ENCODE results near the gene UBE2L5. TPM values are rescaled to one million over a fixed set of nuclear protein-coding genes. Genes with fewer than 3 reads are reported as not detected.

The UBE2L5 gene
- total and polyA plus RNA-seq, 7 donors = 0.09 to 1.6 (median 0.78) TPM; not detected in 3

- intact Hi-C loops (cut with DNase I) = no loop called here
- peaks cover 0 to 11% (median 4%) of the 10 kb centered on the region in 4 donors for H3K4me1 ChIP-seq
- H3K27me3 ChIP-seq = no peaks in the 10 kb centered on the region
- 81 to 83% methylated on average over 3 of the region's 3 CpGs for WGBS, 2 donors
- no peak overlapping the region for H3K4me3 ChIP-seq
- DNase-seq = no peak
- H3K27ac ChIP-seq = no peak overlapping the region
- no peaks in the 10 kb centered on the region for H3K36me3 ChIP-seq
- TF ChIP-seq POLR2A (IDR thresholded peaks at IDR 0.05) (no peak), EP300 (IDR thresholded peaks at IDR 0.05) (no peak)
- H3K9me3 ChIP-seq = no peaks in the 10 kb centered on the region
Measured at GRCh38 chr13:30435911-30436451, 13.7 kb downstream of the UBE2L5 start.

GRCh38 chr13:30437177-30437576 is 14.9 kb downstream of the UBE2L5 start:
- H3K4me3 ChIP-seq = no peak overlapping the region
- H3K9me3 ChIP-seq = no peaks in the 10 kb centered on the region
- no peak for DNase-seq
- H3K27me3 ChIP-seq = no peaks in the 10 kb centered on the region
- H3K36me3 ChIP-seq = no peaks in the 10 kb centered on the region
- H3K27ac ChIP-seq = no peak overlapping the region
- whole genome bisulfite sequencing, 2 donors = 92 to 94% methylated on average over 8 of the region's 8 CpGs
- TF ChIP-seq POLR2AphosphoS5 (IDR thresholded peaks at IDR 0.05) (no peak), POLR2A (IDR thresholded peaks at IDR 0.05) (no peak), EP300 (IDR thresholded peaks at IDR 0.05) (no peak), CTCF (IDR thresholded peaks at IDR 0.05) (no peak)
- H3K4me1 ChIP-seq = no peaks in the 10 kb centered on the region
- intact Hi-C loops (cut with DNase I) = no loop called here

GRCh38 chr13:30438286-30438685 is 16.0 kb downstream of the UBE2L5 start:
- Histone ChIP-seq H3K36me3 (no peaks in the 10 kb centered on the region), H3K27ac (no peak overlapping the region), H3K27me3 (no peaks in the 10 kb centered on the region), H3K4me3 (no peak overlapping the region), H3K9me3 (no peaks in the 10 kb centered on the region), H3K4me1 (no peaks in the 10 kb centered on the region)
- intact Hi-C loops (cut with DNase I) = no loop called here
- no peak for DNase-seq
- TF ChIP-seq EP300 (IDR thresholded peaks at IDR 0.05) = no peak
- TF ChIP-seq CTCF (IDR thresholded peaks at IDR 0.05) = no peak
- TF ChIP-seq POLR2A (IDR thresholded peaks at IDR 0.05) = no peak
- no peak for TF ChIP-seq POLR2AphosphoS5 (IDR thresholded peaks at IDR 0.05)
- WGBS, 2 donors = 90 to 97% methylated on average over 3 of the region's 3 CpGs

GRCh38 chr13:30440910-30441703 is 18.8 kb downstream of the UBE2L5 start:
- no peaks in the 10 kb centered on the region for H3K36me3 ChIP-seq
- WGBS, 2 donors = 68 to 71% methylated on average over 8 of the region's 8 CpGs

More at GRCh38 chr13:30440910-30441703, 18.8 kb downstream of the UBE2L5 start:
- no peaks in the 10 kb centered on the region for H3K9me3 ChIP-seq
- intact Hi-C loops (cut with DNase I) = no loop called here
- H3K27ac ChIP-seq = no peak overlapping the region
- TF ChIP-seq EP300 (IDR thresholded peaks at IDR 0.05) = no peak
- no peak for TF ChIP-seq CTCF (IDR thresholded peaks at IDR 0.05)
- no peak for TF ChIP-seq POLR2A (IDR thresholded peaks at IDR 0.05)
- no peak for TF ChIP-seq POLR2AphosphoS5 (IDR thresholded peaks at IDR 0.05)
- no peak overlapping the region for H3K4me3 ChIP-seq
- peaks cover 0 to 11% (median 10%) of the 10 kb centered on the region in 4 donors for H3K4me1 ChIP-seq
- no peaks in the 10 kb centered on the region for H3K27me3 ChIP-seq
- no peak for DNase-seq
